Fibroblast of mammary gland (primary cell): ENCODE results near the gene PTRHD1.
"Not testable (repeated sequence)": the region's sequence is repeated elsewhere in the genome, so short reads cannot be mapped to it uniquely, and the experiment has no call there.

Source experiments
- DNase-seq: peaks from one replicate; pipeline ENCODE4 v3.0.0-alpha.2; 2010; ENCODE audit warnings: low read depth
- H3K4me3 ChIP-seq: 2 replicates; pipeline ENCODE4 v1.5.1; 2011; ENCODE audit warnings: low read depth, mild to moderate bottlenecking, low read length, moderate library complexity; ENCODE audit not compliant: control insufficient read depth
- TF ChIP-seq, protein P1 (sequence below): conservative IDR thresholded peaks from 2 replicates; pipeline ENCODE4 v1.5.1; 2011; ENCODE audit warnings: low read depth, low read length, inconsistent platforms; ENCODE audit not compliant: control insufficient read depth, insufficient read depth

The PTRHD1 gene

DNA sequence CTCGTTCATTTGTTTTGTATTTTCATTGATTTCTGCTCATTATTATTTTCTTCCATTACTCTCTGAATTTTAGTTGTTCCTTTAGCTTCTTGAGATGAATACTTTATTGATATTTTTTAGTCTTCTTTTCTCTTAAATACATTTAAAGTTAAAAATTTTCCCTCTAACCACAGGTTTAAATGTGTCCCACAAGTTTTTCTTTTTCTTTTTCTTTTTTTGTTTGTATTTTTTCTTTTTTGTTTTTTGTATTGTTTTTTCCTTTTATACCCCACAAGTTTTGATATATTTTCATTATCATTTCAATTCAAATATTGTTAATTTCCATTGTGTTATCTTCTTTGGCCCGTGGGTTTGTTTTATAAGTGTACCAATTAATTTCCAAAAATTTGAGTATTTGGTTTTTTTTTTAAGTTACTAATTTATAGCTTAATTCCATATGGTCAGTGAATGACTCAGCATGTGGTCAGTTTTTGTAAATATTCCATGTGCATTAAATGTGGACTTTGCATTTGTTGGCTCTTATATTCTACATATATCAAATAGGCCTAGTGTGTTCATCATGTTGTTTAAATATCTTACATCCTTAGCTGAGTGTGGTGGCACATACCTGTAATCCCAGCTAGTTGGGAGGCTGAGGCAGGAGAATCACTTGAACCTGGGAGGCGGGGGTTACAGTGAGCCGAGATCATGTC is 16.3 kb upstream of the PTRHD1 start:
- TF ChIP-seq, protein P1, sequence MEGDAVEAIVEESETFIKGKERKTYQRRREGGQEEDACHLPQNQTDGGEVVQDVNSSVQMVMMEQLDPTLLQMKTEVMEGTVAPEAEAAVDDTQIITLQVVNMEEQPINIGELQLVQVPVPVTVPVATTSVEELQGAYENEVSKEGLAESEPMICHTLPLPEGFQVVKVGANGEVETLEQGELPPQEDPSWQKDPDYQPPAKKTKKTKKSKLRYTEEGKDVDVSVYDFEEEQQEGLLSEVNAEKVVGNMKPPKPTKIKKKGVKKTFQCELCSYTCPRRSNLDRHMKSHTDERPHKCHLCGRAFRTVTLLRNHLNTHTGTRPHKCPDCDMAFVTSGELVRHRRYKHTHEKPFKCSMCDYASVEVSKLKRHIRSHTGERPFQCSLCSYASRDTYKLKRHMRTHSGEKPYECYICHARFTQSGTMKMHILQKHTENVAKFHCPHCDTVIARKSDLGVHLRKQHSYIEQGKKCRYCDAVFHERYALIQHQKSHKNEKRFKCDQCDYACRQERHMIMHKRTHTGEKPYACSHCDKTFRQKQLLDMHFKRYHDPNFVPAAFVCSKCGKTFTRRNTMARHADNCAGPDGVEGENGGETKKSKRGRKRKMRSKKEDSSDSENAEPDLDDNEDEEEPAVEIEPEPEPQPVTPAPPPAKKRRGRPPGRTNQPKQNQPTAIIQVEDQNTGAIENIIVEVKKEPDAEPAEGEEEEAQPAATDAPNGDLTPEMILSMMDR: no peak

DNA sequence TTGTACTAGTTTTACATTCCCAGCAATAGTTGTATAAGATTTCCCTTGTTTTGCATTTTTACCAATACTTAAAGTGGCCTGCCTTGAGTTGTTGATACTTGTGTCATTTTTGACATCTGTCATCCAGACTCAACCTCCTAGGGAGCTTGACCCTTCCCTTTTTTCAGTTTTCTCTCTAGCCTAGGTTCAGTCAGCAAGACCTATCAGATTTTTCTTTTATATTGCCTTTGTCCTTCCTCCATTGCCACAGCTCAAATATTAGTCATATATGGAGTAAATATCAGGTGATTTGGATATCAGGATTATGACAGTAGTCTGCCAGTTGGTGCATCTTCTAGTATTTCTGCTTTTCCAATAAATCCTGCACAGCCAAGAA is 13.5 kb upstream of the PTRHD1 start:
- no peak for DNase-seq
- TF ChIP-seq, protein P1: no peak
- no peak overlapping the region for H3K4me3 ChIP-seq

More for the DNA sequence above, 16.3 kb upstream of the PTRHD1 start:
- peak; percentile 62 for DNase-seq
- no peak overlapping the region for H3K4me3 ChIP-seq

DNA sequence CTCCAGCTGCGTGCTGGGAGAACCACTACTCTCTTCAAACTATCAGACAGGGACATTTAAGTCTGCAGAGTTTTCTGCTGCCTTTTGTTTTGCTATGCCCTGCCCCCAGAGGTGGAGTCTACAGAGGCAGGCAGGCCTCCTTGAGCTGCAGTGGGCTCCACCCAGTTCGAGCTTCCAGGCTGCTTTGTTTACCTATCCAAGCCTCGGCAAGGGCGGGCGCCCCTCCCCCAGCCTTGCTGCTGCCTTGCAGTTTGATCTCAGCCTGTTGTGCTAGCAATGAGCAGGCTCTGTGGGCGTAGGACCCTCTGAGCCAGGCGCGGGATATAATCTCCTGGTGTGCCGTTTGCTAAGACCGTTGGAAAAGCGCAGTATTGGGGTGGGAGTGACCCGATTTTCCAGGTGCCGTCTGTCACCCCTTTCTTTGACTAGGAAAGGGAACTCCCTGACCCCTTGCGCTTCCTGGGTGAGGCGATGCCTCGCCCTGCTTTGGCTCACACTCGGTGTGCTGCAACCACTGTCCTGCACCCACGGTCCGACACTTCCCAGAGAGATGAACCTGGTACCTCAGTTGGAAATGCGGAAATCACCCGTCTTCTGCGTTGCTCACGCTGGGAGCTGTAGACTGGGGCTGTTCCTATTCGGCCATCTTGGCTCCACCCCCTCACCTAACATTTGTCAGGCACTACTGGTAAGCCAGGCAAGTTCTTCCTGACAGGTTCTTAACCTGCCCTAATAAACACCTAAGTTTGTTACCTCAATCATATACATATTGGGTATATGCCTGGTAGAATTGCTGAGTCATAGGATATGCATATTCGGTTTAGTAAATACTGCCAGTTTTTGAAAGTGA is 12.8 kb upstream of the PTRHD1 start:
- not testable (repeated sequence) for DNase-seq, H3K4me3 ChIP-seq

DNA sequence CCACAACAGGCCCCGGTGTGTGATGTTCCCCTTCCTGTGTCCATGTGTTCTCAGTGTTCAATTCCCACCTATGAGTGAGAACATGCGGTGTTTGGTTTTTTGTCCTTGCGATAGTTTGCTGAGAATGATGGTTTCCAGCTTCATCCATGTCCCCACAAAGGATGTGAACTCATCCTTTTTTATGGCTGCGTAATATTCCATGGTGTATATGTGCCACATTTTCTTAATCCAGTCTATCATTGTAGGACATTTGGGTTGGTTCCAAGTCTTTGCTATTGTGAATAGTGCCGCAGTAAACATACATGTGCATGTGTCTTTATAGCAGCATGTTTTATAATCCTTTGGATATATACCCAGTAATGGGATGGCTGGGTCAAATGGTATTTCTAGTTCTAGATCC is 7.3 kb upstream of the PTRHD1 start:
- H3K4me3 ChIP-seq, DNase-seq: not testable (repeated sequence)

DNA sequence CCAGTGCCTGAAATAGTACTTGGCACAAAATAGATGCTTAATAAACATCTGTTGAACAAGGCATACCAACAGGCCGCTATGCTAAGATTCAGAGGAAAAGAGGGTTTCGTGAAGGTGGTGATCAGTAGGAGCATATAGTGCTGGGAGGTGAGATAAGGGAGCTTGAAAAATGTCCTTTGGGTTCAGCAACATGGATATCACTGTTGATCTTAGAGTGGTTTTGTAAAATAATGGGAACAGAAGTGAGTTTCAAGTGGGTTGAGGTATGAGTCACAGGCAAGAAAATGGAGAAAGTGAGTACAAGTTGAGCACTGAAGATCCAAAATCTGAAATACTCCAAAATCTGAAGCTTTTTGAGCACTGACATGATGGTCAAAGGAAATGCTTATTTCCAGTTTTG is 4.5 kb upstream of the PTRHD1 start:
- no peak for DNase-seq
- TF ChIP-seq, protein P1: no peak
- H3K4me3 ChIP-seq: no peak overlapping the region

DNA sequence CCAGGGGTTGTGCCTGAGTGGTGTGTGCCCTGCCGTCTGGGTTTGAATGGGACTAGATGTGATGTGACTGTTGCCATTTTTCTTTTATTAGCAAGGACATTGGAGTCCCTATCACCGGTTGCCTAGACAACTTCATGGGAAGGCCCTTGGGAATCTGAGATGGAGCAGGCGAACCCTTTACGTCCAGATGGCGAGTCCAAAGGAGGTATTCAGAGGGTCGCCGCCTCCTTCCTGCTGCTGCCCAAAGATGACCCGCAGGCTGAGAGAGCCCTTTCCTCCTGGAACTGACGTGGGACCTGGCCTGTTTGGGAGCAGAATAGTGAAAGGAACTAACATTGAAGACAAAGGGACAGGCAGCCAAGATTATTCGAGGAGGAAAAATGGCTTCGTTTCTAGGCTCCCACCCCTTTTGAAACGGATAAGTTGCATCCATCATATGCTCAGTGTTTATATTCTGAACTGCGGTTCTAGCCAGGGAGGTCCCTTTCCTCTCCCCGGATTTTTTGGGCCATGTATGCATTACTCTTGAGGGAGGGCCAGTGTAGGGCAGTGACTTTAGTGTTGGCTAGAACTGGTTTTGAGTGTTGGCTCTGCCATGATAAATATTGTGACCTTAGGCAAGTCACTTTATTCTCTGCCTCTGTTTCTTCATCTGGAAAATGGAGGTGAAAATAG is 707 bp upstream of the PTRHD1 start:
- DNase-seq: peak; percentile 33
- TF ChIP-seq, protein P1: no peak
- H3K4me3 ChIP-seq: peak overlapping the region; percentile 79

DNA sequence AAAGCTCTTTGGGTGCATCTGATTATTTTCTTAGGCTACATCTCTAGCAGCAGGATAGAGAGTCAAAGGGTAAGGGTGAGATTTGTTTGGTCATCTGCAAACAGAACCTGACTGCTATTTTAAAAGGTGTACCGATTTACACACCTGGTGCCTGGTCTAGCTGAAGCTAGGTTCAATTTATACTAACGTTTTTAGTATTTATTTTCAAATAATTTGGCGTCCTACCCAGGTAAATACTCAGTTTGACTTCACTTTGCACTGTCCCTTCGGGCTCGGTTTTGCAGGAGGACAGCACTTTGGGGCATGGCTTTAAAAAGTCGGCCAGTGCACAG is 683 bp downstream of the PTRHD1 start:
- TF ChIP-seq, protein P1: no peak
- H3K4me3 ChIP-seq: peak overlapping the region; percentile 79
- no peak for DNase-seq
